ENCODE data around the gene NEMF. TPM values are rescaled to one million over a fixed set of nuclear protein-coding genes. Genes with fewer than 3 reads are reported as not detected.

The NEMF gene
- total RNA-seq, 4 donors from 2014 or later = 50.2 to 129 (median 79.3) TPM

DNA sequence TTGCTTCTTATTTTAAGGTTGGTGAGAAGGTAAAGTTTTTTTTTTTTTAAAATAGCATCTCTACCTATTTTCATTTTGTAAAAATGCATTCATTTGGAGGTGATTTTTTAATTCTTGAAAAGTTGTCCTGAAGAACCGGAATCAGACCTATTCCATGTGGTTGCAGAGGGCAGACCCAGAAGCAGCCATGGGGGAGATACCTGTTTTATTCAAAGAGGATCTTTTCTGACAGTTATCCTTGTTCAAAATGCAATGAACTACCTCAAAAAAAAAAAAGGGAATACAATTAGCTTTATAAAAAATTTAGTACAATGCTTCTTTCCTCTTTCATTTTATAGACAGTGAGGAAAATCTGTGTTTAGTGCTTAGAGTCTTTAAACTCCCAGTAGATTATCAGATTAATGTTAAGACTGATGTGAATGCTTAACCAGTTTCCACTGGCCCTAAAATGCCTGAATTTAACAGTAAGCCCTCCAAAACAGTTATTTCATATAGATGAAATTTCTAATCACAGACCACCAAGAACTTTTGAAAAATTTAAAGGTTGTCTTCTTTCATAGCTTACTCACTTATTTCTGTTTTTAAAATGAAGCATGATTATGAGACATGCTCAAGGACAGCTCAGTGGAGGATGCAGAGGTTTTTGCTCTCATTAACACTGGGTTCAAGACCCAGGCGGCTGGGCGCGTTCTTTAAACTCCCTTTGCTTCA is 8.6 kb upstream of the NEMF start:
- H3K27me3 ChIP-seq = no peaks in the 10 kb centered on the region
- intact Hi-C loops (cut with DNase I; ENCODE audit: low total_unique reads) = loop anchor here (1.0 kb wide), 1 partner anchor 30 kb away; no protein-coding TSS in a partner anchor
- peaks cover 5 to 34% (median 21%) of the 10 kb centered on the region in 4 donors for H3K4me1 ChIP-seq
- WGBS, 2 donors (ENCODE audit: low coverage in 1 of 2) = 20 to 90% methylated on average over 1 to 4 of the region's 4 CpGs
- peak overlapping the region; percentile 95 to 100 (median 98) for H3K27ac ChIP-seq
- DNase-seq = no peak
- H3K9me3 ChIP-seq = no peaks in the 10 kb centered on the region
- no peaks in the 10 kb centered on the region for H3K36me3 ChIP-seq
- peak overlapping the region; percentile 30 to 77 (median 46) for H3K4me3 ChIP-seq
- in situ Hi-C loops (cut with MboI; ENCODE audit: low pct_ligation_motif_present in 1 of 4, low pct_unique_long_range_greater_than_20kb in 1 of 4, low sequenced_read_pairs in 3 of 4) = loop anchor here in 3 of 4 donors (10.0 to 25.0 kb wide), 4 partner anchors 144 to 676 kb away; partner anchors contain the start of genes MAP4K5 (in 2 of the 3) and VCPKMT (in 1 of the 3)
- TF ChIP-seq, protein P1, sequence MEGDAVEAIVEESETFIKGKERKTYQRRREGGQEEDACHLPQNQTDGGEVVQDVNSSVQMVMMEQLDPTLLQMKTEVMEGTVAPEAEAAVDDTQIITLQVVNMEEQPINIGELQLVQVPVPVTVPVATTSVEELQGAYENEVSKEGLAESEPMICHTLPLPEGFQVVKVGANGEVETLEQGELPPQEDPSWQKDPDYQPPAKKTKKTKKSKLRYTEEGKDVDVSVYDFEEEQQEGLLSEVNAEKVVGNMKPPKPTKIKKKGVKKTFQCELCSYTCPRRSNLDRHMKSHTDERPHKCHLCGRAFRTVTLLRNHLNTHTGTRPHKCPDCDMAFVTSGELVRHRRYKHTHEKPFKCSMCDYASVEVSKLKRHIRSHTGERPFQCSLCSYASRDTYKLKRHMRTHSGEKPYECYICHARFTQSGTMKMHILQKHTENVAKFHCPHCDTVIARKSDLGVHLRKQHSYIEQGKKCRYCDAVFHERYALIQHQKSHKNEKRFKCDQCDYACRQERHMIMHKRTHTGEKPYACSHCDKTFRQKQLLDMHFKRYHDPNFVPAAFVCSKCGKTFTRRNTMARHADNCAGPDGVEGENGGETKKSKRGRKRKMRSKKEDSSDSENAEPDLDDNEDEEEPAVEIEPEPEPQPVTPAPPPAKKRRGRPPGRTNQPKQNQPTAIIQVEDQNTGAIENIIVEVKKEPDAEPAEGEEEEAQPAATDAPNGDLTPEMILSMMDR (IDR thresholded peaks at IDR 0.05) = no peak
- no peak for TF ChIP-seq EP300 (IDR thresholded peaks at IDR 0.05; ENCODE audit: low read depth)
- TF ChIP-seq POLR2A (IDR thresholded peaks at IDR 0.05) = no peak

DNA sequence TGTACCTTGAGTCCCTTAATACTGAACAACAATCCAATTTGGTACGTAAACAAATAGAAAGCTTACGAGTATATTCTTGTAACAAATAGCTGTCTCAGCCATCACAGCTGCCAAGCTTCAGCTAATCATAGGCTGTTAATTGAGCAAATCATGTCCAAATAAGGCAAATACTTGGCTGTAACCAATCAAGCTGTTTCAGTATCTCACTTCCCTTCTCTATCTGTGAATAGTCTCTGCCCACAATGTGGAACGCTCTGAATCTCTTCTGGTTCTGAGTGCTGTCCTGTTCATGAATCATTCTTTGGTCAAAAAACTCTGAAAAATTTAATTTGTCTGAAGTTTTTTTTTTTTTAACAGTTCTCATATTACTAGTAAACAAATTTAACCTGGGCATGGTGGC is 5.8 kb upstream of the NEMF start:
- peaks cover 0 to 16% (median 5%) of the 10 kb centered on the region in 4 donors for H3K4me1 ChIP-seq

DNA sequence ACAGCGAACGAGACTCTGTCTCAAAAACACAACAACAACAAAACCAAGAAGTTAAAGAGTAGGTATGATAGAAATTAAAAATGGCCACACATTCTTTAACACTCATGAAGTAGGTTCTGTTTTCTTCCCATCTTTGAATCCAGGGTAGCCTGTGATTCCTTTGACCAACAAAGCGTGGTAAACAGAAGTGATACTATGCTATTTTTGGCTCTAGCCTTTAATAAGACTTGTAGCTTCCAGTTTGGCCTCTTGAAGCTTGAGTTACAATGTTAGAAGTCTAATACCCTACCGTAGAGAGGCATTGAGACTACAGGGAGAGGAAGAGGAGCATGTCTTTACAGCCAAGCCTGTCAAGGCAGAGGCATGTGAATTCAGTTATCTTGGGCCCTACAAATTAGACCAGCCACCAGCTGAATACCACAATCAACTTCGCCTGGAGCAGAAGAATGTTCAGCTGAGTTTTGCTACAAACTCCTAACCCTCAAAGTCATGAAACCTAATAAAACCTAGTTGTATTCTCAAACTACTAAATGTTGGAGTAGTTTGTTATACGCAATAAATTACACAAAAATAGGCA is 4.9 kb upstream of the NEMF start:
- no peak overlapping the region for H3K27ac ChIP-seq
- no peak for DNase-seq
- H3K9me3 ChIP-seq = no peaks in the 10 kb centered on the region
- intact Hi-C loops (cut with DNase I; ENCODE audit: low total_unique reads) (no loop called here), in situ Hi-C loops (cut with MboI; ENCODE audit: low pct_ligation_motif_present in 1 of 4, low pct_unique_long_range_greater_than_20kb in 1 of 4, low sequenced_read_pairs in 3 of 4) (loop anchor here (10.0 to 25.0 kb wide), 3 partner anchors 223 to 680 kb away; partner anchors contain the start of genes MAP4K5 (in 2 of the 4) and DNAAF2 (in 1 of the 4))
- WGBS, 2 donors (ENCODE audit: low coverage in 1 of 2) = 85 to 93% methylated on average over 3 to 6 of the region's 6 CpGs
- peaks cover 0 to 18% (median 6%) of the 10 kb centered on the region in 4 donors for H3K4me1 ChIP-seq
- TF ChIP-seq POLR2A (IDR thresholded peaks at IDR 0.05) (no peak), EP300 (IDR thresholded peaks at IDR 0.05; ENCODE audit: low read depth) (no peak)
- H3K4me3 ChIP-seq = no peak overlapping the region
- no peaks in the 10 kb centered on the region for H3K27me3 ChIP-seq
- no peaks in the 10 kb centered on the region for H3K36me3 ChIP-seq

More for the DNA sequence above, 5.8 kb upstream of the NEMF start:
- DNase-seq = no peak
- WGBS, 2 donors (ENCODE audit: low coverage in 1 of 2) = 75 to 87% methylated on average over 3 of the region's 3 CpGs
- Histone ChIP-seq H3K36me3 (no peaks in the 10 kb centered on the region), H3K27me3 (no peaks in the 10 kb centered on the region), H3K9me3 (no peaks in the 10 kb centered on the region), H3K27ac (no peak overlapping the region), H3K4me3 (no peak overlapping the region)
- in situ Hi-C loops (cut with MboI; ENCODE audit: low pct_ligation_motif_present in 1 of 4, low pct_unique_long_range_greater_than_20kb in 1 of 4, low sequenced_read_pairs in 3 of 4) (loop anchor here (10.0 to 25.0 kb wide), 3 partner anchors 224 to 679 kb away; partner anchors contain the start of genes MAP4K5 (in 2 of the 4) and DNAAF2 (in 1 of the 4)), intact Hi-C loops (cut with DNase I; ENCODE audit: low total_unique reads) (no loop called here)
- TF ChIP-seq POLR2AphosphoS5 (IDR thresholded peaks at IDR 0.05) (no peak), POLR2A (IDR thresholded peaks at IDR 0.05) (no peak), EP300 (IDR thresholded peaks at IDR 0.05; ENCODE audit: low read depth) (no peak)
- TF ChIP-seq, protein P1 (IDR thresholded peaks at IDR 0.05) = no peak

DNA sequence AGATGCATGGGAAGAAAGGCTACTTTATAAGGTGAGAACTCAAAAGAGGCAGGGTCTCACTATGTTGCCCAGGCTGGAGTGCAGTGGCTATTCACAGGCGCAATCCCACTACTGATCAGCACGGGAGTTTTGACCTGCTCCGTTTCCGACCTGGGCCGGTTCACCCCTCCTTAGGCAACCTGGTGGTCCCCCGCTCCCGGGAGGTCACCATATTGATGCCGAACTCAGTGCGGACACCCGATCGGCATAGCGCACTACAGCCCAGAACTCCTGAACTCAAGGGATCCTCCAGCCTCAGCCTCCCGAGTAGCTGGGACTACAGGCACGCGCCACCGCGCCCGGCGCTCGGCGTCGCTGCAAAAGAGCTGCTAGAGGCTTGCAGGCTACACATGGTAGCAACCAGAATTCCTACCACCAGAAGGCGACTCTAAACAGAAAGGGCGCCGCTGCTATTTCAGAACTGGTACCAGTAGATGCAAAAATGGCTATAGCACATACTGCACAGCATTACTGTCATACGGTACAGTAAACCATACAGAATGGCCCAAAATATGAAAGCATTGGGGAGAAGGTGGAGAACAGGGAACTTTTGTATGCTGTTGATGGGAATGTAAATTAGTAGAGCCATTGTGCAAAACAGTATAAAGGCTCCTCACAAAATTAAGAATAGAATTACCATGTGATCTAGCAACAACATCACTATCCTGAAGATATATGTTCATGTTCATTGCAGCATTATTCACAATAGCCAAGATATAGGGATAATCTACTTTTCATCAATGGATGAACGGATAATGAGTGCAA is 1.2 kb upstream of the NEMF start:
- 17 to 100% methylated on average over 1 to 25 of the region's 27 CpGs for WGBS, 2 donors (ENCODE audit: low coverage in 1 of 2)
- H3K27ac ChIP-seq = peak overlapping the region; percentile 91 to 94 (median 93)
- H3K27me3 ChIP-seq = no peaks in the 10 kb centered on the region
- peak overlapping the region; percentile 61 to 91 (median 72) for H3K4me3 ChIP-seq
- intact Hi-C loops (cut with DNase I; ENCODE audit: low total_unique reads) = no loop called here
- H3K9me3 ChIP-seq = no peaks in the 10 kb centered on the region
- peak; percentile 85 for DNase-seq
- peaks cover 0 to 14% (median 0%) of the 10 kb centered on the region in 4 donors for H3K36me3 ChIP-seq
- peaks cover 16 to 40% (median 17%) of the 10 kb centered on the region in 4 donors for H3K4me1 ChIP-seq
- TF ChIP-seq POLR2A (IDR thresholded peaks at IDR 0.05) (no peak), EP300 (IDR thresholded peaks at IDR 0.05; ENCODE audit: low read depth) (no peak), POLR2AphosphoS5 (IDR thresholded peaks at IDR 0.05) (peak in 1 of 3 donors; percentile 57)
- TF ChIP-seq, protein P1 (IDR thresholded peaks at IDR 0.05) = peak; percentile 70 to 90 (median 79)
- in situ Hi-C loops (cut with MboI; ENCODE audit: low pct_ligation_motif_present in 1 of 4, low pct_unique_long_range_greater_than_20kb in 1 of 4, low sequenced_read_pairs in 3 of 4) = loop anchor here (10.0 to 25.0 kb wide), 3 partner anchors 219 to 684 kb away; partner anchors contain the start of genes MAP4K5 (in 2 of the 4) and DNAAF2 (in 1 of the 4)
